OCI-LY3 (cell line): ENCODE results near the gene TIMP3.

Experiments
- H2AFZ ChIP-seq: fragments of 200-600, 300-600 bp; shearing (Covaris generic); 2 replicates; pipeline ENCODE4 v1.6.0; 2014; ENCODE audit warnings: antibody characterized with exemption, low read depth, low read length
- H3K27ac ChIP-seq: fragments of 200-600, 300-600 bp; sonication (generic); 2 replicates; pipeline ENCODE4 v1.5.1; 2014; ENCODE audit warnings: mild to moderate bottlenecking, low read length, moderate library complexity, mixed read lengths
- H3K27me3 ChIP-seq: fragments of 200-600, 300-600 bp; sonication (generic); 2 replicates; pipeline ENCODE4 v1.6.1; 2014; ENCODE audit warnings: low read depth, low read length, mixed read lengths
- H3K36me3 ChIP-seq: fragments of 200-600, 300-600 bp; sonication (generic); replicated peaks from 2 replicates; pipeline ENCODE3; 2014; ENCODE audit warnings: low read depth, low read length, mixed read lengths
- H3K4me1 ChIP-seq: fragments of 300-600, 200-600 bp; sonication (generic); 2 replicates; pipeline ENCODE4 v1.6.1; 2014; ENCODE audit warnings: low read length, mixed read lengths
- H3K4me2 ChIP-seq: fragments of 200-600, 300-600 bp; sonication (generic); 2 replicates; pipeline ENCODE4 v1.6.1; 2014; ENCODE audit warnings: low read length, mixed read lengths
- H3K4me3 ChIP-seq: fragments of 300-600, 200-600 bp; sonication (generic); 2 replicates; pipeline ENCODE4 v1.5.1; 2014; ENCODE audit warnings: antibody characterized with exemption, mild to moderate bottlenecking, low read length, moderate library complexity
- H3K79me2 ChIP-seq: fragments of 300-600, 200-600 bp; shearing (Covaris generic); 2 replicates; pipeline ENCODE4 v1.6.1; 2014; ENCODE audit warnings: mild to moderate bottlenecking, low read length, mixed read lengths
- H3K9ac ChIP-seq: fragments of 300-600, 200-600 bp; shearing (Covaris generic); 2 replicates; pipeline ENCODE4 v1.6.0; 2014; ENCODE audit warnings: mild to moderate bottlenecking, low read length, moderate library complexity
- H3K9me3 ChIP-seq: fragments of 200-600, 300-600 bp; shearing (Covaris generic); 2 replicates; pipeline ENCODE4 v1.6.1; 2014; ENCODE audit warnings: low read length, mixed read lengths; ENCODE audit not compliant: insufficient read depth
- H4K20me1 ChIP-seq: fragments of 200-600, 300-600 bp; sonication (generic); 2 replicates; pipeline ENCODE4 v1.6.1; 2016; ENCODE audit warnings: low read length, mixed read lengths; ENCODE audit not compliant: insufficient read depth
- EZH2phosphoT487 ChIP-seq: fragments of 200-600 bp; shearing (Covaris generic); IDR thresholded peaks from 2 replicates; pipeline ENCODE4 v1.6.1; 2018; ENCODE audit warnings: antibody characterized with exemption, mixed run types, low read depth
- TF ChIP-seq, protein P1 (sequence below): fragments of 200-600, 300-600 bp; sonication (generic); IDR thresholded peaks from 2 replicates; pipeline ENCODE4 v1.5.1; 2014; ENCODE audit warnings: antibody characterized with exemption, low read length, low read depth

The TIMP3 gene

DNA sequence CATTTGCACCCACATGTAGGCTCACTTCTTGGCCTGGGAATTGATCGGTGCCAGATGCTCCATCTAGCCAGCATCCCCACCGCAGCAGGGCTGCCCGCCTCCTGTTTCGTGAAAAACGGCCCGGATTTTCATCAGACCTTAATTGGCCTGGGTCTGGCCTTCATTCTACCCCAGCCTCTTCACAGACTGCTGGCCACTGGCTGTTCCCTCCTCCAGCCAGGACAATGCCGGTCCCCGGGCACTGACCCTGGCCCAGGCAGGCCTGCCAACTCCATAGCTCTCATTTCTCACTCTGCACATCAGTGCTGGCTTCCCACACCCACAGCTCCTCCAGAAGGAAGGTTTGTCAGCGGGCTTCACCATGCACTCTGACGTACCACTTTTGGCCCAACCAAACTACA, 27.9 kb downstream of the TIMP3 start:
- Histone ChIP-seq H3K4me1 (no peaks in the 10 kb centered on the region), H3K4me3 (no peak overlapping the region), H3K27me3 (peaks cover 39% of the 10 kb centered on the region), H3K36me3 (no peaks in the 10 kb centered on the region), H3K79me2 (no peaks in the 10 kb centered on the region), H3K9me3 (no peaks in the 10 kb centered on the region), H2AFZ (no peak overlapping the region), H4K20me1 (no peaks in the 10 kb centered on the region), H3K9ac (no peak overlapping the region), H3K27ac (no peak overlapping the region), H3K4me2 (no peak overlapping the region)
- TF ChIP-seq, protein P1, sequence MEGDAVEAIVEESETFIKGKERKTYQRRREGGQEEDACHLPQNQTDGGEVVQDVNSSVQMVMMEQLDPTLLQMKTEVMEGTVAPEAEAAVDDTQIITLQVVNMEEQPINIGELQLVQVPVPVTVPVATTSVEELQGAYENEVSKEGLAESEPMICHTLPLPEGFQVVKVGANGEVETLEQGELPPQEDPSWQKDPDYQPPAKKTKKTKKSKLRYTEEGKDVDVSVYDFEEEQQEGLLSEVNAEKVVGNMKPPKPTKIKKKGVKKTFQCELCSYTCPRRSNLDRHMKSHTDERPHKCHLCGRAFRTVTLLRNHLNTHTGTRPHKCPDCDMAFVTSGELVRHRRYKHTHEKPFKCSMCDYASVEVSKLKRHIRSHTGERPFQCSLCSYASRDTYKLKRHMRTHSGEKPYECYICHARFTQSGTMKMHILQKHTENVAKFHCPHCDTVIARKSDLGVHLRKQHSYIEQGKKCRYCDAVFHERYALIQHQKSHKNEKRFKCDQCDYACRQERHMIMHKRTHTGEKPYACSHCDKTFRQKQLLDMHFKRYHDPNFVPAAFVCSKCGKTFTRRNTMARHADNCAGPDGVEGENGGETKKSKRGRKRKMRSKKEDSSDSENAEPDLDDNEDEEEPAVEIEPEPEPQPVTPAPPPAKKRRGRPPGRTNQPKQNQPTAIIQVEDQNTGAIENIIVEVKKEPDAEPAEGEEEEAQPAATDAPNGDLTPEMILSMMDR: no peak
- TF ChIP-seq EZH2phosphoT487: no peak

DNA sequence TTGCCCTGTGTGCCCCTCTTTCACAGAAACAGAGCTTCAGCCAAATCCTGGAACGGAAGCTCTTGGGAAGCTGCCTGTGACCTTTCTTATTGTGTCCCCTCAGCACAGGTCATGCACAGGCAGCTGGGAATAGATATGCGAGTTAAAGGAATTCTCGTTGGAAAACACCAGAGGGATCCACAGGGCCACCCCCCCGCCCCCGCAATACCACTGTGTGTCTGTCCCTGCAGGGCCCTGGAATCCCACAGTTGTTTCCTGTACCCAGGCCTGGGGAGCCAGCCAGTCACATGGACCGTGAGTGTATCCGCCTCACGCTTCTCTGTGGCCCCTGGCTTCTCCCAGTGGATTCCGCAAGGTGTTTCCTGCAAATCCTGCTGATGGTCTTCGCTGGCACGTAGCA, 29.0 kb downstream of the TIMP3 start:
- H3K9ac ChIP-seq: no peak overlapping the region
- no peak overlapping the region for H3K27ac ChIP-seq
- H2AFZ ChIP-seq: no peak overlapping the region
- H3K36me3 ChIP-seq: no peaks in the 10 kb centered on the region
- H3K27me3 ChIP-seq: peaks cover 49% of the 10 kb centered on the region
- H4K20me1 ChIP-seq: no peaks in the 10 kb centered on the region
- TF ChIP-seq, protein P1: no peak
- no peak for TF ChIP-seq EZH2phosphoT487
- H3K4me3 ChIP-seq: no peak overlapping the region
- H3K4me1 ChIP-seq: no peaks in the 10 kb centered on the region
- H3K4me2 ChIP-seq: no peak overlapping the region
- no peaks in the 10 kb centered on the region for H3K79me2 ChIP-seq
- H3K9me3 ChIP-seq: no peaks in the 10 kb centered on the region

DNA sequence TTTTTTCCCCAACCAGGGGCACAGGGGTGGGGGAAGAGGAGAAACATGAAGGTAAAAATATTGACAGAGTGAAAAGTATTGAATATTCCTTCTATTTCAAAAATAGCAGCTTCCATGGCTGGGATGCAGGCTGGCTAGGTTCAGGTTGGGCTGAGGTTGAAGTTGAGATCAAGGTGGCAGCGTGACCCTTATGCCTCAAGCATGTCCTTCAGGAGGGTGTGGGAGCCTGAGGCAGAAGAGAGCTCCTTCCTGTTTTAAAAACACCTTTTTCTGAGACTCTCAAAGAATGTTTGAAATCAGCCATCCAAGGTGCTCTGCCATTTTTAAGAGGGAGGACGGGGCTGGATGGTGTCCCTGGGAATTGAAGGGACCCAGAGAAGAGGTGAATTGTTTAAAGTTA, 29.5 kb downstream of the TIMP3 start:
- H4K20me1 ChIP-seq: no peaks in the 10 kb centered on the region
- H3K9me3 ChIP-seq: no peaks in the 10 kb centered on the region
- TF ChIP-seq EZH2phosphoT487: no peak
- TF ChIP-seq, protein P1: no peak
- H3K4me1 ChIP-seq: no peaks in the 10 kb centered on the region
- H3K36me3 ChIP-seq: no peaks in the 10 kb centered on the region
- no peak overlapping the region for H3K9ac ChIP-seq
- no peak overlapping the region for H3K27ac ChIP-seq
- peaks cover 51% of the 10 kb centered on the region for H3K27me3 ChIP-seq
- H3K79me2 ChIP-seq: no peaks in the 10 kb centered on the region
- no peak overlapping the region for H2AFZ ChIP-seq
- no peak overlapping the region for H3K4me3 ChIP-seq
- no peak overlapping the region for H3K4me2 ChIP-seq

DNA sequence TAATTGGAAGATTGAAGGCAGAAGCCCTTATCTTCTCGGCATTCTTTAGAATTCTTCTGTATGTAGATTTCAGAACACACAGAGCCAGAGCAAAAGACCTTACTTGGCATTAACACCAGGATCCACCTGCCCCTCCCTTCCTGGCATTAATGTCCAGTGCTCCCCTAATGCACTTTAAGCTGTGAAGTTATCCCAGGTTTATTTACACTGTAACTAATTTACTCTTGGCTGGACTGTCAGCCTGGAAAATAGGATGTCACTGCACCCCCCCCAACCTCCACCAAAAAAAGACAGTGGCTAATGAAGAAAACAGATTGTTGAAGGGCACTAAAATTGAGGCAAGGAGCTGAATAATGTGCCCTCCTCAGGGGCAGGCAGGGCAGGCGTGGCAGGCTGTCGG, 30.1 kb downstream of the TIMP3 start:
- Histone ChIP-seq H3K9ac (no peak overlapping the region), H3K9me3 (no peaks in the 10 kb centered on the region), H4K20me1 (no peaks in the 10 kb centered on the region), H3K27me3 (peaks cover 50% of the 10 kb centered on the region), H2AFZ (no peak overlapping the region), H3K4me2 (no peak overlapping the region), H3K79me2 (no peaks in the 10 kb centered on the region), H3K4me1 (no peaks in the 10 kb centered on the region), H3K36me3 (no peaks in the 10 kb centered on the region), H3K27ac (no peak overlapping the region), H3K4me3 (no peak overlapping the region)
- TF ChIP-seq, protein P1: no peak
- TF ChIP-seq EZH2phosphoT487: no peak
